Glomerular visceral epithelial cell (primary cell): ENCODE results near the gene MTIF2.
A peak's percentile ranks its signal among the peaks of the same experiment; 100 is the strongest.
"Not testable (repeated sequence)": the region's sequence is repeated elsewhere in the genome, so short reads cannot be mapped to it uniquely, and the experiment has no call there.

ENCODE experiments used
- DNase-seq: peaks from one replicate; pipeline ENCODE4 v3.0.0-alpha.2; 2016; ENCODE audit errors: extremely low spot score

The MTIF2 gene

DNA sequence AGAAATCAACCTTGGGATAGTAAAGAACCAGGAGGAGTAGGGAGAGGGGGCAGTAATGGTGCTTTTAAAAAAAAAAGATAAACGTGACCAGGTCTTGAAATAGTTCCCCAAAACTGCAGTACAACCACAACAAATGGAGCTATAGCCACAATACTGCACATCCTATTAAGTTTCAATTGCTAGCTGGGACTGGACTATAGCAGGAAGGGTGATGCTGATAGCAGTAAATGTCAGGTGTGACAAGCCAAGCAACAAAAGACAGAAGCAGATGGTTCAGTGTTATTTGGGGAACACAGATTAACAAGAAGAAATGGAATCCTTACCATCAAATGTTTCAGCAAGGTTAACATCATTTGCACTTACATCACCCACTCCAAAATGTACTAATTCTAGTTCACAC, 26.4 kb downstream of the MTIF2 start:
- DNase-seq: no peak

DNA sequence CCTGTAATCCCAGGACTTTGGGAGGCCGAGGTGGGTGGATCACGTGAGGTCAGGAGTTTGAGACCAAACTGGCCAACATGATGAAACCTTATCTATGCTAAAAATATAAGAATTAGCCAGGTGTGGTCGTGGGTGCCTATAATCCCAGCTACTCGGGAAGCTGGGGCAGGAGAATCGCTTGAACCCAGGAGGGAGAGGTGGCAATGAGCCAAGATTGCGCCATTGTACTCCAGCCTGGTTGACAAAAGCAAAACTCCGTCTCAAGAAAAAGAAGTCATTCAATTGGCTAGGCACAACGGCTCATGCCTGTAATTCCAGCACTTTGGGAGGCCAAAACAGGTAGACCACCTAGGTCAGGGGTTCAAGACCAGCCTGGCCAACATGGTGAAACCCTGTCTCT, 27.4 kb downstream of the MTIF2 start:
- DNase-seq: not testable (repeated sequence)

- DNase-seq: no peak
These were observed 29.3 kb downstream of the MTIF2 start for GRCh38 chr2:55239656-55240222.

GRCh38 chr2:55236992-55237543, 32.0 kb downstream of the MTIF2 start:
- DNase-seq: no peak

- no peak for DNase-seq
These were observed 33.1 kb downstream of the MTIF2 start for GRCh38 chr2:55235724-55236538.

- no peak for DNase-seq
These were observed 35.4 kb downstream of the MTIF2 start for GRCh38 chr2:55233658-55233940.

DNA sequence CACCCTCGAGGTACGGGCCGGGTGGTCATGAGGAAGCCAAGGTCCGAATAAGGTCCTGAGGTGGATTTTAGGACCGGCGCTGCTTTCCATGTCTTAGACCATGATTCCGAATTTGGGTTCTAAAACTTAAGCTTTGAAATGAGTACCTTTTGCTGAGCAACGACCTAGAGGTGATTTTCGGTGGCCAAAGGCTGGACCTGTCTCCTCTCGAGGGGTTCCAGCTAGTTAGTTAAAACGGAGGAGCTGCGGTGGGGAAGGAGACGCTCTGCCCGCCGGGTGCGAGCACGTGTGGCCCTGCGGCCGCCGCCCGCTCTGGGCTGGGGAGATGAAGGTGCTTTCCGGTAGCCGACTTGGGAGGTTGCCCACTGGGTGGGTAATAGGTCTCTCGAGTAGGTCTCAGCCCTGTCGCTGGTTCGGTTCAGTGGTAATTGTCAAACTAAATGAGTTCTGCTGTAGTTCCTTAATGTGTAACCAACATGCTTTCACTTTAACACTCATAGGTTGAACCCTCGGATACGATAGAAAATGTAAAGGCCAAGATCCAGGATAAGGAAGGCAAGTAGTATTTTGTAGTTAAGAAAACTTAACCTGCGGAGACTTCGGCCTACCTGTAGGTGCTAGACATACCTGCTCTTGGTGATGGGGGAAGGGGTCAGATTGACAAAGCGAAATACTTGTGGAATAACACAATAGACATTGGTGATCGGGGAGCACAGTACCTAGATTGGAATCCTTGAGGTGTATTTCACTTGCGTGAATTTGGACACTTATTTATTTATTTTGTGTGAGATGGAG, 36.0 kb downstream of the MTIF2 start:
- DNase-seq: peak; percentile 38

DNA sequence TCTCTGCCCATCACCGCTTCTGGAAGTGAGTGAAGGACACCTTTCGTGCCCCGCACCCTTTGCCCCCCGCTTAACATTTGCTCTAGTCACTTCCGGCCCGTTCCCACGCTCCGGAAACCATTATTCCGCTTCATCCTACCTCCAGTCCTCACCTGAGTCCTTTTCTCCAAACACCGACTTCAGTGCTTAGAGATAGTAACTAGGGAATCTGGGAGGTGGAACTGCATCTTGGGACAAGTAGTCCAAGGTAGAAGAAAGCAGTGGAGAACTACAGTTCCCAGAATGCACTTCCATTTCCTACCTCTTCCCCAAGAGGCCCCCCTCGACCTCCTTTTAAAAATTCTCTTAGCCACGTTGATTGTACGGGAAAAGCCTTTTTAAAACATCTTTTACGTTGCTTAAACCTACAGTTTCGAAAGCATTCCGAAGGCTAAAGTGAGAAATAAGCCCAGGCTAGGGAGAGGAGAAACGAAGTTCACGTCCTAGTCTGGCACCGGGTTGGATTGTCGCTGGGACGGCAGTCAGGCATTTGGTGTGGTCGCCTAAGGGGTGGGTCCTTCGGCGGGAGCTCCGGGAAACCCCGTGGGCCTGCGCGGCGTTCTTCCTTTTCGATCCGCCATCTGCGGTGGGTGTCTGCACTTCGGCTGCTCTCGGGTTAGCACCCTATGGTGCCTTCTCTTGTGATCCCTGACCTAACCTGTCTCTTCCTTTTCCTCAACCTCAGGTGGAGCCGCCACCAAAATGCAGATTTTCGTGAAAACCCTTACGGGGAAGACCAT, 36.8 kb downstream of the MTIF2 start, which contains the start of the genes CLHC1 and RPS27A:
Gene CLHC1, minus strand, starts transcription at position 210 of the 779 bp plus-strand sequence. CDS start 9,882 bp downstream, outside the sequence.
Gene RPS27A, plus strand, starts transcription at position 605 of the 779 bp plus-strand sequence. Its CDS starts 137 bp downstream, at position 742.
- DNase-seq: peak; percentile 84

DNA sequence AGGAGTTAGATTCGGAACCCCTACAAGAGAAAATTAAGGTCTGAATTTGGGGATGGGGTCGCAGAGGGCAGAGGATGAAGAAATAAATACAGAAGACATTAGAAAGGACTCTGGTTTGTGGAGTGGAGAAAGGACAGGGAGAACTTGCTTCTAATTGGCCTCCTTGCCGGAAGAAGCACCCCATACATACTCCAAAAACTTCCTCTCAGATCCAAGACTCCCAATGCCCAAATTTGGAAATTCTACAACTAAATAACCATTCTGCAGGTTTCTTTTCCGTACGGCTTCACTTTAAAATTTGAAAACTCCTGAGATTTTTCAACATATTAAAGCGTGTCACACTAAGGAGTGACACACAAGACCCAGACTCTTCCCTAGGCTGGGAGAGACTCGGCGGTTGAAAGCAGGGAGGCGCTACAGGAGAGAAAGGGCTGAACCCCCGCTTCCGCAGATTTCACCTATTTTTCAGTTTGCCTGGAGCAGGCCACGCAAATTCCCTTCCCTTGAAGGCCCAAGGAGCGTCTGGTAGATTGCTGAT, 37.4 kb downstream of the MTIF2 start:
- DNase-seq: no peak

- DNase-seq: no peak
These were observed 38.5 kb downstream of the MTIF2 start for GRCh38 chr2:55230551-55230950.

DNA sequence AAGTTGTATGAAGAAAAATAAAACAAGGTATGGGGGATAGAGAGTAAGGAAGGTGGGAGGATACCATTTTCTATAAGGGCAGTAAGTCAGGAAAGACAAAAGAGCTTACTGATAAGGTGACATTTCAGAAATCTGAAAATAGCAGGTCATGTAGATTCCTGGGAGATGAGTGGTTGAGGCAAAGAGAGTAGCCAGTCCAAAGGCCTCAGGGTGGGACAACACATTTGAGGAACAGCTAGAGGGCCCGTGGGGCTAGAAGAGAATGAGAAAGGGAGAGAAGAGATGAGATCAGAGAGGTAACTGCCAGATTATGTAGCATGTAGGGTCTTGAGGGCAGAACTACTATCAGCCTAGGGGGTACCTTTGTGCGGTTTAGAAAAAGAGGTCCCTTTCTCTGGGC, 39.8 kb downstream of the MTIF2 start:
- no peak for DNase-seq

DNA sequence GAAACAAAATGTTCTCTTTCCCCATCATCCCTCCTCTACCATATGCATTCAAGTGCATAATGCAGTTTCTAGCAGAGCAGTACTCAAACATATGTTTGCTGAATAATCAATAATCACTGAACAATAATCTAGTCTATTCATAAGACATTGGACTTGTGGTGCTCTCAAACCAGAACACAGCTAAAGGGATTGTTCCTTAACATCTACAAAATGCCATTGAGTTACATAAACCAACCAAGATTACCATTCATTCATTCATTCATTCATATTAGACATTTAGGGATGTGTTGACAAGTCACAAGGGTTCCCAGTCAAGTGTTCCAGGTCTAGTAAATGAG, 40.8 kb downstream of the MTIF2 start:
- no peak for DNase-seq

- DNase-seq: not testable (repeated sequence)
These were observed 41.4 kb downstream of the MTIF2 start for GRCh38 chr2:55227437-55228225.

DNA sequence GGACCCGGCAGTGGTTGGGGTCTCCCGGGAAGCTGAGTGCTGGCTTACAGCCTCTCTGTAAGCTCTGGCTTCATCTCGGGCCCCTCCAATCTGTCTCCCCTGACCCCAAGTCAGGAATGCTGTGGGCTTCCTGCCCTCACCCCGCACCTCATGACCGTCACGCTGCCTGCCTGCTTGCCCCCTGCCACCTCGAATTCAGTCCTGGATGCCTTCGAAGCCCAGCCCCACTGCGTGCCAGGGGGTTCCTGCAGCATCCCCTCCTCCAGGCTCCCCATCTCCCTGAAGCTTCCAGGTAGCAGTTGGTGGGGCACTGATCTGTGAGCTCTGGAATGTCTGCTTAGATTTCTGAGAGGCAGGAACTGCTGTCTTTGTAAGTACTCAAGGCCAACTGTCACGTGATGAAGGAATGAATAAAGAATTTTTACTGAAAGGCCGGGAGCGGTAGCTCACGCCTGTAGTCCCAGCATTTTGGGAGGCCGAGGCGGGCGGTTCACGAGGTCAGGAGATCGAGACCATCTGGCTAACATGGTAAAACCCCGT, 43.5 kb downstream of the MTIF2 start:
- DNase-seq: no peak

DNA sequence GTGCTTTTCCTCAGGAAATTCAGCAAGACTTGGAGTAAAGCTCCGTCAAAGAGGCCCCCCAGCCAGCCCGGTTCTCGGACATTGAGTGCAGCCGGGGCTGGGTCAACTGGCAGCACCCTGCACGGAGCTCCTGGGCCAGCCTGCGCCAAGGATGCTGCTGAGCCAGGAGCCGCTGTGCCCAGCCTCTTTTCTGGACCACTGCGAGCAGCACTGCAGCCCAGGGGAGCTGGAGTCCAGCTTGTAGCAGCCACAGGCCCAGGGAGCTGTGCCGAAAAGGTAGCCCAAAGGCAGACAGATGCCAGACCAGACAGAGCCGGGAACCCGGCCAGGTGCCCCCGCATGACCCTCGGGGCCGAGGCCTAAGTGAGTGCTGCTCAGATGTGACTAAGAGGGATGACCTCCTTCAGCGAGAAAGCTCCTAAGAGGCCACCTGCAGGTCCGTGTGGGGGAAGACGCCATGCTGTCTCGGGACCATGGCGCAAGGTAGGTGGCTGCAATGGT, 44.2 kb downstream of the MTIF2 start:
- DNase-seq: no peak

GRCh38 chr2:55223958-55224760, 44.9 kb downstream of the MTIF2 start:
- no peak for DNase-seq

DNA sequence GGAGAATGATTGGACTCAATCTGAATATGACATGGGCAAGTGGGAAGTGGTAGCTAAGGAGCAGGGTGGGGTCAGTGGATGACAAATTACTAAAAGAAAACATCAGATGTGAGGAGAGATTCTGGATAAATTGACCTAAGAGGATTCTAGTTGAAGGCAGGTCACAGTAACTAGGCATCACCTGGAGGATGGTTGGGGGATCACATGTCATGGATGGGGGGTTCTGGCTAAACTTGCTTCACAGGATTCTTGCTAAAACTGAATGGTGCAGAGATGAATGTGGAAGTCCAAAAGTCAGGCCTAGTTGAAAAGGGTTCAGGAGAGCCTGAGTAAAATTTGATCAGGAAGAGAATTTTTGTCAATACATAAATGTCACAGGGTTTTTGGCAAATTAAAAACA, 55.2 kb downstream of the MTIF2 start:
- no peak for DNase-seq

GRCh38 chr2:55204950-55205349, 64.1 kb downstream of the MTIF2 start:
- DNase-seq: no peak

GRCh38 chr2:55204536-55204935, 64.5 kb downstream of the MTIF2 start:
- DNase-seq: no peak
